Activated naive CD4-positive, alpha-beta T cell treated with anti-CD3 and anti-CD28 coated beads for 36 hours (primary cell): Measurements from ENCODE around the gene FGF7. TPM values are rescaled to one million over a fixed set of nuclear protein-coding genes. Genes with fewer than 3 reads are reported as not detected.

Source experiments
- CTCF ChIA-PET: fragments of 350-600 bp; sonication (Branson Sonifier 250); formaldehyde crosslinking; loops from one replicate; lab custom pipeline; 2021; ENCODE audit warnings: antibody characterized with exemption; lab: Charles Lee
- DNase-seq: peaks from one replicate; pipeline ENCODE4 v3.0.0-alpha.2; 2020
- H3K27ac Mint-ChIP-seq: one replicate; pipeline ENCODE4 v1.8.0; 2021; ENCODE audit warnings: mild to moderate bottlenecking, mixed read lengths
- H3K27me3 Mint-ChIP-seq: one replicate; pipeline ENCODE4 v1.8.0; 2021; ENCODE audit warnings: low read depth, mixed read lengths
- H3K36me3 Mint-ChIP-seq: one replicate; pipeline ENCODE4 v1.8.0; 2021; ENCODE audit warnings: low read depth, mixed read lengths
- H3K4me1 Mint-ChIP-seq: one replicate; pipeline ENCODE4 v1.8.0; 2021; ENCODE audit warnings: low read depth, mixed read lengths
- H3K4me3 Mint-ChIP-seq: one replicate; pipeline ENCODE4 v1.8.0; 2021; ENCODE audit warnings: mild to moderate bottlenecking, moderate library complexity, mixed read lengths
- H3K9me3 Mint-ChIP-seq: one replicate; pipeline ENCODE4 v1.8.0; 2021; ENCODE audit warnings: mixed read lengths
- intact Hi-C: fragments of 100-400 bp; cut with micrococcal nuclease; formaldehyde crosslinking; loops from one replicate; pipeline ENCODE4 v1.15.1; 2023
- total RNA-seq, 2 experiments: library from RNA; stranded (reverse); gene quantifications; one replicate each; pipeline ENCODE4 v1.2.3, GENCODE V29; 2021

Gene FGF7
- total RNA-seq, 2 experiments from 2014 or later: not detected

DNA sequence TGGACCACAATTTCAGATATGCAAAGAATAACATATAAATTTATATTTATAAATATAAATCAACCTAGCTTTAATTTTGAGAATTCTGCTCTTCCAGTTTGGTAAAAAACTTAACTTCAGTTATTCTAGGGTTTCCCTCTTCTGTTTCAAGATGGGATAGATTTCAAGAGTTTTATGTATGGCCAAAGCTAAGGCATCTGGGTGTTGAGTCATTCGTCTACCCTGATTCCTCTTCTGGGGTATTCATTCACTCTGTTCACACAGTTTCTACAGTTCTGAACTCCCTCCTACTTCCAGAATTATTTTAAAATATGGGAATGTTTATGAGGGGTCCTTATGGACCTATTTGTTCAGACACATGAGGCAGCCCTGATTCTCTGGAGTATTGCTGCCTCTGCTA, 4.2 kb upstream of the FGF7 start:
- no peaks in the 10 kb centered on the region for H3K36me3 Mint-ChIP-seq
- no peak for DNase-seq
- H3K9me3 Mint-ChIP-seq: no peaks in the 10 kb centered on the region
- CTCF ChIA-PET: no interaction called here
- H3K27me3 Mint-ChIP-seq: peaks cover 4% of the 10 kb centered on the region
- no peak overlapping the region for H3K4me3 Mint-ChIP-seq
- no peak overlapping the region for H3K27ac Mint-ChIP-seq
- peaks cover 4% of the 10 kb centered on the region for H3K4me1 Mint-ChIP-seq
- intact Hi-C loops: no loop called here

DNA sequence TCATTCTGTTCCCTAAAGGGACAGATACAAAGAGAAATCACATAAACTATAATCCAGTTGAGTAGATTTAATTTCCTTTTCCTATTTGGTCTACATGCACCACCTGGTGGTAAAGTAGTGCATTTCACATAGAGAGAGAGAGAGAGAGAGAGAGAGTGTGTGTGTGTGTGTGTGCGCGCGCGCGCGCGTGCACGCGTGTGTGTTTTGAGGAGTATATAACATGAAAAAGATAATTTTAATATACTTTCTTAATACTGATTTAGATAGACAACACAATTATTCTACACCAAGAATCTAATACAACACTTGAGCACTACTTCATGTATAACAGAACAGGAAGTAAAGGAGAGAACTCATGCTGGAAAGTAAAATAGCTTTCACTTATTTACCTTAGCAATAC, 1.1 kb upstream of the FGF7 start:
- H3K36me3 Mint-ChIP-seq: no peaks in the 10 kb centered on the region
- intact Hi-C loops: loop anchor here (1.0 to 5.0 kb wide), 5 partner anchors 187 to 1063 kb away; no protein-coding TSS in a partner anchor
- H3K27ac Mint-ChIP-seq: no peak overlapping the region
- no peak overlapping the region for H3K4me3 Mint-ChIP-seq
- H3K4me1 Mint-ChIP-seq: peaks cover 4% of the 10 kb centered on the region
- DNase-seq: peak; percentile 25
- CTCF ChIA-PET: interaction anchor here (0.6 to 3.1 kb wide), 20 partner anchors 8 to 1050 kb away, joined by 3 to 31 read pairs (median 4); no protein-coding TSS in a partner anchor
- no peaks in the 10 kb centered on the region for H3K27me3 Mint-ChIP-seq
- no peaks in the 10 kb centered on the region for H3K9me3 Mint-ChIP-seq

DNA sequence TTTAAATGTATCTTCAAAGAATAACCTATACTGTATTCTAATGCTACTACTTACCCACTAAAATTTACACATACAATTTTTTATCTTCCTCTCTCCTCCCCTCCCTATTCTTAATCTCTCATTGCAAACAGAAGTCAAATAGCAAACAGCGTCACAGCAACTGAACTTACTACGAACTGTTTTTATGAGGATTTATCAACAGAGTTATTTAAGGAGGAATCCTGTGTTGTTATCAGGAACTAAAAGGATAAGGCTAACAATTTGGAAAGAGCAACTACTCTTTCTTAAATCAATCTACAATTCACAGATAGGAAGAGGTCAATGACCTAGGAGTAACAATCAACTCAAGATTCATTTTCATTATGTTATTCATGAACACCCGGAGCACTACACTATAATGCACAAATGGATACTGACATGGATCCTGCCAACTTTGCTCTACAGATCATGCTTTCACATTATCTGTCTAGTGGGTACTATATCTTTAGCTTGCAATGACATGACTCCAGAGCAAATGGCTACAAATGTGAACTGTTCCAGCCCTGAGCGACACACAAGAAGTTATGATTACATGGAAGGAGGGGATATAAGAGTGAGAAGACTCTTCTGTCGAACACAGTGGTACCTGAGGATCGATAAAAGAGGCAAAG, 984 bp downstream of the FGF7 start:
- CTCF ChIA-PET: no interaction called here
- no peaks in the 10 kb centered on the region for H3K36me3 Mint-ChIP-seq
- intact Hi-C loops: loop anchor here (2.0 to 5.0 kb wide), 3 partner anchors 277 to 1065 kb away; no protein-coding TSS in a partner anchor
- H3K27me3 Mint-ChIP-seq: no peaks in the 10 kb centered on the region
- H3K4me1 Mint-ChIP-seq: peaks cover 4% of the 10 kb centered on the region
- H3K9me3 Mint-ChIP-seq: no peaks in the 10 kb centered on the region
- H3K27ac Mint-ChIP-seq: no peak overlapping the region
- no peak overlapping the region for H3K4me3 Mint-ChIP-seq
- no peak for DNase-seq

DNA sequence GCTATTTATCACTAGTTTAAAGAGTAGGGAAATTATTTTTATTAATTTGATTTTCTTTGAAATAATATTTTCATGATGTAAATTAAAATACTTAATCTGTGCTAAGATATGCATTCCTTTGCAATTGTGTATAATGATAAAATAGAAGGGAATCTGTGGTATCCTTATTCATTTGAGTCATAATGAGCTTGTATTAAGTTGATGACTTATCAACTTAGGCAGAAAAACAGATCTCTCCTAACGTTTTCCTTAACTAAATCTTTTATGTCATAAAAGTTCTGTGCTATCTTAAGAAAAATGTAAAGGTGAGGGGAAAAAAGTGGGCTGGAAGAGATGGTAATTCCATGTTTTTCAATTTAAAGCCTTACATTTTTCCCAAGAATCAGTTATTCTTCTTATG, 1.9 kb downstream of the FGF7 start:
- Mint-ChIP-seq H3K4me3 (no peak overlapping the region), H3K9me3 (no peaks in the 10 kb centered on the region), H3K36me3 (no peaks in the 10 kb centered on the region), H3K4me1 (peaks cover 4% of the 10 kb centered on the region), H3K27me3 (no peaks in the 10 kb centered on the region), H3K27ac (no peak overlapping the region)
- CTCF ChIA-PET: no interaction called here
- intact Hi-C loops: loop anchor here (5.0 kb wide), 2 partner anchors 278 to 722 kb away; no protein-coding TSS in a partner anchor
- DNase-seq: no peak

DNA sequence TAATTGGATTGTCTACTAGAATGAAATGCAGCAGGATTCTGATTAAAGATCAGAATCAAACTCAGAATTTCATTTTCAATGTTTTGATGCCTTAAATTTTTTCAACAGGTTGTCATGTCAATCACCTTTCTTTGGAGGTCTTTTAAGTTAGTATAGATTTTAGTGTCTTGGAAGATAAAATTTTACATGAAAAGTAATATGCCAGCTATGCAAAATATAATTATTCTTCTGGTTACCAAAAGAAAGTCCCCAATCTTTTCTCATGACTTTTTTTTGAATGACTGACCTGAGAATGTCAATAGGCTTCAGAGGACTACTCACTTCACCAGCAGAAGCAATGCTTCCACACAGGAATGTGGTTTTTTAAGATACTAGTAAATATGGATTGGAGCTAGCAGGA, 4.3 kb downstream of the FGF7 start:
- Mint-ChIP-seq H3K36me3 (no peaks in the 10 kb centered on the region), H3K9me3 (no peaks in the 10 kb centered on the region), H3K27me3 (no peaks in the 10 kb centered on the region), H3K4me3 (no peak overlapping the region), H3K4me1 (no peaks in the 10 kb centered on the region), H3K27ac (no peak overlapping the region)
- intact Hi-C loops: no loop called here
- CTCF ChIA-PET: no interaction called here
- no peak for DNase-seq

DNA sequence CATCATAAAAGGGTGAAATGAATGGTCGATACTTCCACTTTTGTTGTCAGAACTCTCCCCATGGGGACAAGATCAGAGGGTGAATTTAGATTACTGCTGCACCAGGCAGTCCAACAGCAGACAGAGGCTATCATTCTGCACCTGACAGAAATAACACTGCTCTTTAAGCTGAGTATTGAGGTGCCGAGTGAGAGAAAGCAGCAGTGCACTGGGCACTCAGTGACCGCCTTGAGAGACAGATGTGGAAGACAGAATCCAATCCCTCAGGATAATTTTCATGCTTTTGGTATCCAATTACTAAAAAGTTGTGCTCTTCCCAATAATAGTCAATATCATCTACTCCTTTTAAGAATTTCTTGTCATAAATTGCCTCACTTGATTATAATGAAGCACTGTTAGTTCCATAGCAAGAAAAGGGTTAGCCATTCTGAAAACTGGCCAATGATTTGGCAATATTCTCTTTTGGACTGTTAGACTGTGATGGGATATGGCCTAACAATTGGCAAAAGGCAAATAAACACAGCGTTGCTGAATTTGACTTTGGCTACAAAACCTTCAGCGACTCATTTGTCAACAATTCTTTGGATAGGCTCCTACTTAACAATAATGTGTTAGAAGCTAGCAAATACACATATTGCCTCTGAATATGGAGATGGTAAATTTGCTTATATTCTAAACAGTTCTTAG, 5.5 kb downstream of the FGF7 start:
- no peak overlapping the region for H3K4me3 Mint-ChIP-seq
- no peaks in the 10 kb centered on the region for H3K27me3 Mint-ChIP-seq
- no peaks in the 10 kb centered on the region for H3K36me3 Mint-ChIP-seq
- intact Hi-C loops: no loop called here
- no peak overlapping the region for H3K27ac Mint-ChIP-seq
- no peaks in the 10 kb centered on the region for H3K9me3 Mint-ChIP-seq
- no peak for DNase-seq
- H3K4me1 Mint-ChIP-seq: no peaks in the 10 kb centered on the region
- CTCF ChIA-PET: no interaction called here

DNA sequence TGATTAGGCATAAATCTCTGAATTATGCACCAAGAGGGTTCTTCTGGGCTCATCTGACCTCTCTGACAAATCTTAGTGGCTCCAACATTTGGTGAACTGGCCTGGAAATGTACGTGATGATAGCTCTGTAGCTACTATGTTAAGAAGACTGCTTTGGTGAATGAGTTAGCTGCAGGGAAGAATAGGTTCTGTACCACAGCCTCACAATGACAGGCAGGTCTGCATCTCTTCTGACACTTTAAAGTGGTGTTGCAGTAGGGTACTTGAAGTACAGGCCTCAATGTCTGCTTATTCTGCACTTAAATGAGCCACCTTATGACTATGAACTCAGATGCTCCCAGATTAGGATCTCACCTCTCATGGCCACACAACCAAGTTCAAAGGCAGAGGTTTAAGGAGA, 7.0 kb downstream of the FGF7 start:
- H3K36me3 Mint-ChIP-seq: no peaks in the 10 kb centered on the region
- intact Hi-C loops: no loop called here
- CTCF ChIA-PET: no interaction called here

DNA sequence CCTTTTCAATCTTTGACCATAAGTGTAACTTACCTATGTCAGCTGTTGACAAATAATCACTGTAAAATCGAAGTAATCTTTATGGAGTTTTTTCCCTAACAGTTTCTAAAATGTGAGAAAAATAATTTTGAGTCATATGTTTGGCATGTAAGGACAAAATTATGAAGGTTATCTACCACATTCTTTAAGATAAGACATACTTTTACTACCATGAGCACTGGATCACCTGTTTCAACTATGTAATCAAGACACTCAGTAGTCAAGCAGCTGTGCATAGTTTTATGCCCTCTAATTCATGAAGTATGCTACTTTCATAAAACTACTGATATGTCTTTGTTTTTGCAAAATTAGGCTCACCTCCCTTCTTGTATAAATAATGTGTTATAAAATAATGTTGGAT, 12.1 kb downstream of the FGF7 start:
- Mint-ChIP-seq H3K4me1 (no peaks in the 10 kb centered on the region), H3K9me3 (no peaks in the 10 kb centered on the region), H3K27me3 (peaks cover 2% of the 10 kb centered on the region), H3K4me3 (no peak overlapping the region), H3K36me3 (no peaks in the 10 kb centered on the region), H3K27ac (no peak overlapping the region)
- intact Hi-C loops: no loop called here
- CTCF ChIA-PET: no interaction called here
- DNase-seq: no peak

More for the DNA sequence above, 7.0 kb downstream of the FGF7 start:
- no peak overlapping the region for H3K4me3 Mint-ChIP-seq
- no peaks in the 10 kb centered on the region for H3K27me3 Mint-ChIP-seq
- H3K27ac Mint-ChIP-seq: no peak overlapping the region
- no peak for DNase-seq
- no peaks in the 10 kb centered on the region for H3K4me1 Mint-ChIP-seq
- no peaks in the 10 kb centered on the region for H3K9me3 Mint-ChIP-seq

DNA sequence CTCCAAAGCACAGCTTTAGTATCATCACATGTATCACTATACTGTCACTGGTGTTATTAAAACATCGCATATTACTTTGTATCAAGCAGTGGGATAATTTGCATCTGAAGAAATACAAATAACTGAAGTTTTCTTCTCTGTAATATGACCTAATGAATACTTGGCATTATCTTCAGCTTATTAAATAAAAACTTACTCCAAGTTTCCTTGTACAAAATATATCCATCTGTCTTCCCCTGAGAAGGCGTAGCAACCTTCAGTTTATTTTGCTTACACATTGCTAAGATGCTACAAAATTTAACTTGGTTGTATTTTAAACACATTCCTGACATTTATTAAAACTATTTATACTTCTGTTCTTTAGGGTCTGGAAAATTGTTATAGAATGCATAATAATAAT, 13.7 kb downstream of the FGF7 start:
- Mint-ChIP-seq H3K4me3 (no peak overlapping the region), H3K27me3 (peaks cover 2% of the 10 kb centered on the region), H3K4me1 (no peaks in the 10 kb centered on the region), H3K27ac (no peak overlapping the region), H3K9me3 (no peaks in the 10 kb centered on the region), H3K36me3 (no peaks in the 10 kb centered on the region)
- no peak for DNase-seq
- intact Hi-C loops: no loop called here
- CTCF ChIA-PET: no interaction called here

DNA sequence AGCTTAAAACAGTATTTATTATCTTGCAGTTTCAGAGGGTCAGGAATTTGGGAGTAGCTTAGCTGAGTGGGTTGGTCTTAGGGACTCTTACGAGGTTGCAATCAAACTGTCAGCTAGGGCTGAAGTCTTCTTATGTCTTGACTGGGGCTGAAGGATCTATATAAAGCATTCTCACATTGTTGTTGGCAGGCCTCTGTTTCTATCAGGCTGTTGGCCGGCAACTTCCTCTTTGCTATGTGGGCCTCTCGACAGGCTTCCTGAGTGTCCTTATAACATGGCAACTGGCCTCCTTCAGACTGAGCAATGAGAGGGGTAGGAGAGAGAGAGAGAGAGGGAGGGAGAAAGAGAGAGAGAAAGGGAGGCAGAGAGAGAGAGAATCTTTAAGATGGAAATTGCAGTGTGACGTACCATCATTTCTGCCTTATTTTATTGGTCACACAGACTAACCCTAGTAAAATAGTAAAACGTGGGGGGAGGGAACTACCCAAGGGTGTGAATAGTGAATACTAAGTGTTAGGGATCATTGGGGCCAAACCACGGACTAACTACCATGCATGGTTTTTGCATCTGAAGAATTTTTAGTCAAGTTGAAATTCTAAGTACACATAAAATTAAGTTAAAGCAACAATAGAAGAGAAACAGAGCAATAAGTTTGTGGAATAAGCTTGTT, 16.1 kb downstream of the FGF7 start:
- H3K27ac Mint-ChIP-seq: no peak overlapping the region
- DNase-seq: no peak
- no peaks in the 10 kb centered on the region for H3K36me3 Mint-ChIP-seq
- no peaks in the 10 kb centered on the region for H3K9me3 Mint-ChIP-seq
- CTCF ChIA-PET: interaction anchor here (1.7 kb wide), 1 partner anchor 16 kb away, joined by 5 read pairs; the partner anchor contains the start of gene FGF7
- no peak overlapping the region for H3K4me3 Mint-ChIP-seq
- H3K27me3 Mint-ChIP-seq: peaks cover 2% of the 10 kb centered on the region
- no peaks in the 10 kb centered on the region for H3K4me1 Mint-ChIP-seq
- intact Hi-C loops: no loop called here

DNA sequence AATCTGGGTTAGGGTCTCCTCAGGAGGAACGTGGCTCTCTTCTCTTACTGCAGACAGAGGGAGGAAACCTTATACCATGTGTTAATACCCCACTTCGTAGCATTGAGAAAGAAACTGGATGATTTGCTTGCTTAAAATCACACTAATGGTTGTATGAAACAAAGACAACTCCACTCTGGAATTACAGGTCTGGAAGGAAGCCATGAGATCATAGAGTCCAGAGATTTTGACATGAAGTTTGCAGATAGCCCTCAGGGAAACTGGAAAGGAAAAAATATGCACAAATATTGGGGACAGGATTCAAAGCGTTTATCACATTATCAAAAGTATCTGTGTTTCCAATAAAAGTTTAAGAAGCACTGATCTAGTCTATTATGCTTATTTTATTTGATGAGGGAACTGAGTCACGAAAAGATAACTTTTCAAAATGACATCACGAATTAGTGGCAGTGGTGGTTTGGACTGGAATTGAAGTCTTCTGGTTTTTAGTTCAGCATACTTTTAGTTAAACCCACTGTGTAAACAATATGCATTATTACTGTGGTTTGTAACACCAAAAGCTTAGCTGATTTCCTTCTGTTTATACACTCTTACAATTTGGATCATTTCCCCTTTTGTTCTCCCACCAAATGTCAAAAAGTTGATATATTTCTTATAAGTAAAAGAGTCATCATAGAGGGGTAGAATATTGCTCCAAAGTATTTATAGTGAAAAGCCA, 16.8 kb downstream of the FGF7 start:
- CTCF ChIA-PET: no interaction called here
- intact Hi-C loops: no loop called here
- DNase-seq: no peak
- peaks cover 2% of the 10 kb centered on the region for H3K27me3 Mint-ChIP-seq
- no peaks in the 10 kb centered on the region for H3K36me3 Mint-ChIP-seq
- no peak overlapping the region for H3K4me3 Mint-ChIP-seq
- H3K27ac Mint-ChIP-seq: no peak overlapping the region
- H3K9me3 Mint-ChIP-seq: no peaks in the 10 kb centered on the region
- no peaks in the 10 kb centered on the region for H3K4me1 Mint-ChIP-seq

DNA sequence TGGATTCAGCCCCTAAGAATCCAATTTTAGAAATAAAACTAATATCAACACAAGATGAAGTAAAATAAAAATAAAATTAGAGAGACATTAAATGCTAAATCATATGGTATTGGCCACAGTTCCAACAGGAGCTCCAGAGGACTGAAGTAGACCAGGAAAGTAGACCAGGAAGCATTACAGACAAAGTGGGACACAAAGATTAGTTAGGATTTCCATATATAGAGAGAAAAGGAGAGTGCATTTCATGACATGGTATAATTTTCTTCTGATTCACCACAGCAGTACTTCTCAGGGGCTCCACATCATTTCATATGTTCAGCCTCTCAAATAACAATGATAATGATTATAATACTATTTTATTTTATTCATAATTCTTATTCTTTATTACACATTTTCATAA, 18.3 kb downstream of the FGF7 start:
- no peaks in the 10 kb centered on the region for H3K36me3 Mint-ChIP-seq
- H3K9me3 Mint-ChIP-seq: no peaks in the 10 kb centered on the region
- peaks cover 2% of the 10 kb centered on the region for H3K27me3 Mint-ChIP-seq
- CTCF ChIA-PET: no interaction called here
- no peaks in the 10 kb centered on the region for H3K4me1 Mint-ChIP-seq
- no peak overlapping the region for H3K4me3 Mint-ChIP-seq
- DNase-seq: no peak
- intact Hi-C loops: no loop called here
- no peak overlapping the region for H3K27ac Mint-ChIP-seq
